Stomach (tissue), 4 donors: ENCODE data around the gene CFAP61.

ENCODE experiments used
- POLR2AphosphoS5 ChIP-seq, 3 donors: sonication (generic); formaldehyde crosslinking; IDR thresholded peaks; one replicate each; pipeline ENCODE4 v1.6.1; 2016; ENCODE audit warnings: antibody characterized with exemption in 3 of 3
- TF ChIP-seq, protein P1 (sequence below), 7 experiments: fragments of 450-650 bp in 4 of 7; fragments of 200-600 bp in 3 of 7; sonication (generic) in 3 of 7; IDR thresholded peaks; one replicate each; pipeline ENCODE4 v1.5.1; 2016 to 2019; ENCODE audit warnings: antibody characterized with exemption in 7 of 7, control low read depth in 2 of 7, mild to moderate bottlenecking in 1 of 7

DNA sequence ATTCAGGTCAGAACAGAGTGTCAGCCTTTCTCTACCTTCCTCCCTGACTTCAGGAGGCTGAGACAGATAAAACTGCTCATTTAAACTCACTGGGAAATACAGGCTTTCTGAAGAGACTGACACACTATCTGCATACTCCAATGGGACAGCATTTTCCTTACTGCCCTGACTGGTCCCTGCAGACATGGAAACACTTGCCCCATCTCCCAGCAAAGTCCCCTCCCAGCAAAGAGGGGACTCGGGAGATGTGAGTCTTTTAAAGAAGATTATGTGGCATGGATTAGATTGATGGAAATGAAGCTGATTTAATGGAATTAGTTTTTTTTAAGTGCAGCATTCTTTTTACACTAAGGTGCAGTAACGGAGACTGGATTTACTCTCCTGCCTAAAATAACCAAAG is 90.8 kb downstream of the CFAP61 start:
- TF ChIP-seq, protein P1, sequence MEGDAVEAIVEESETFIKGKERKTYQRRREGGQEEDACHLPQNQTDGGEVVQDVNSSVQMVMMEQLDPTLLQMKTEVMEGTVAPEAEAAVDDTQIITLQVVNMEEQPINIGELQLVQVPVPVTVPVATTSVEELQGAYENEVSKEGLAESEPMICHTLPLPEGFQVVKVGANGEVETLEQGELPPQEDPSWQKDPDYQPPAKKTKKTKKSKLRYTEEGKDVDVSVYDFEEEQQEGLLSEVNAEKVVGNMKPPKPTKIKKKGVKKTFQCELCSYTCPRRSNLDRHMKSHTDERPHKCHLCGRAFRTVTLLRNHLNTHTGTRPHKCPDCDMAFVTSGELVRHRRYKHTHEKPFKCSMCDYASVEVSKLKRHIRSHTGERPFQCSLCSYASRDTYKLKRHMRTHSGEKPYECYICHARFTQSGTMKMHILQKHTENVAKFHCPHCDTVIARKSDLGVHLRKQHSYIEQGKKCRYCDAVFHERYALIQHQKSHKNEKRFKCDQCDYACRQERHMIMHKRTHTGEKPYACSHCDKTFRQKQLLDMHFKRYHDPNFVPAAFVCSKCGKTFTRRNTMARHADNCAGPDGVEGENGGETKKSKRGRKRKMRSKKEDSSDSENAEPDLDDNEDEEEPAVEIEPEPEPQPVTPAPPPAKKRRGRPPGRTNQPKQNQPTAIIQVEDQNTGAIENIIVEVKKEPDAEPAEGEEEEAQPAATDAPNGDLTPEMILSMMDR (IDR thresholded peaks at IDR 0.05) = no peak
- no peak for TF ChIP-seq POLR2AphosphoS5 (IDR thresholded peaks at IDR 0.05)
